Fibroblast of pulmonary artery (primary cell): ENCODE results near the gene MAN2C1.

Source experiments
- DNase-seq: peaks from one replicate; pipeline ENCODE4 v3.0.0-alpha.2; 2010; ENCODE audit warnings: low read depth
- H3K4me3 ChIP-seq: replicated peaks from 2 replicates; pipeline ENCODE4 v1.5.1; 2011; ENCODE audit warnings: low read depth, mild to moderate bottlenecking, control low read depth, low read length, moderate library complexity
- CTCF ChIP-seq: IDR thresholded peaks from 2 replicates; pipeline ENCODE4 v1.5.1; 2011; ENCODE audit warnings: mild to moderate bottlenecking, control low read depth, low read length, inconsistent platforms; ENCODE audit errors: missing control alignments

Gene MAN2C1

DNA sequence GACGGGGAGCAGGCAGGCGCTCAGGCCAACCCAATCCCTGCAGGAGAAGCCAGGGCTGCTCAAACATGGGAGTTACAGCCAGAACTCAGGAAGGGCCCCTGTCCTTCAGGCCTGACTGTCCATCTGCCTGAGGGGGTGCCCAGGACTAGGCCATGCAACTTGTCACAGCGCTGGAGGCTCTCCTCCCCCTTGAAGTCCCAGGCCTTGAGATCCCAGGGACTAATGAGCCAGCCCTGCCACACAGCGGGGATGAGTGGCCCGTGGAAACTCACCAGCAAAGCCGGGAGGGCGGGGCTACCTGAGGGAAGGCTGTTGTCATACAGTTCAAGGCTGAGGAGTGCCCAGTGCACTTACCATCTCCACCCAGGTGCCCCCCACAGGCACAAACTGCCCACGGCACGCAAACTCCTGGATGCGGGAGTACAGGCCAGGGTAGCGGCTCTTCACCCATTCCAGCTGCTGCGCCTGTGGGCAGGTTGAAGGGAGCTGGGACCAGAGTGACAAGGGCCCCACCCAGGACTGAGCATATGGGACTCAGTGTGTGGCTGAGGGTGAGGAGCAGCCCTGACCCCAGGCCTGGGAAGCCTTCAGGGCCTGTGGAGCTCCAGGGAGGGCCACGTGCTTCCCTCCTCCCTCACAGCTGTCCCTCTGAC, 6.3 kb downstream of the MAN2C1 start:
- TF ChIP-seq CTCF = no peak
- DNase-seq = no peak
- no peak overlapping the region for H3K4me3 ChIP-seq

DNA sequence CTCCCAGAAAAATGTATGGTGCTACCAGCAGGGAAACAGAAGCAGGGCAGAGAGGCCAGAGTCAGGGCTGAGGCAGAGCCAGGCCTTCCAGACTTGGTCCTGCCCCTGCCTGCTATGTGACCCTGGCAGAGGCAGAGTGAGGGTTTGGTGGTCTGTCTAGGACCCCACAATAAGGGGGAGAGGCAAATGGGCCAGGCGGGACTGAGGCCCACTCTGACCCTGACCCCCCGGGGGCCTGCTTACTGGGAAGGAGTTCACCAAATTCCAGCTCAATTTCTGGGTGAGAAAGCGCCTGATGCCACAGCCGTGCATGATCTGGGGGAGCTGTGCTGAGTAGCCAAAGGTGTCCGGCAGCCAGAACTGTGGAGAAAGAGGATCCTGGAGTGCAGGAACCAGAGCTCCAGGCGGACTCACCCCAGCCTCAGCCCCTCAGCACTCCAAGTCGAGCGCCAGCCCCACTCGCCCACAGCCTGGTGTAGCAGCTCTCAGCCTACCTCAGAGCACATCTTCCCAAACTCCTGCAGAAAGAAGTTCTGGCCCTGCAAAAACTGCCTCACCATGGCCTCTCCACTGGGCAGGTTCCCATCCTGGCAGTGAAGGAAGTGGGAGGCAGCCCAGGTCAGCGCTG, 6.9 kb downstream of the MAN2C1 start:
- DNase-seq = no peak
- H3K4me3 ChIP-seq = no peak overlapping the region
- no peak for TF ChIP-seq CTCF

GRCh38 chr15:75360856-75361255, 7.6 kb downstream of the MAN2C1 start:
- DNase-seq = no peak
- no peak for TF ChIP-seq CTCF
- no peak overlapping the region for H3K4me3 ChIP-seq

DNA sequence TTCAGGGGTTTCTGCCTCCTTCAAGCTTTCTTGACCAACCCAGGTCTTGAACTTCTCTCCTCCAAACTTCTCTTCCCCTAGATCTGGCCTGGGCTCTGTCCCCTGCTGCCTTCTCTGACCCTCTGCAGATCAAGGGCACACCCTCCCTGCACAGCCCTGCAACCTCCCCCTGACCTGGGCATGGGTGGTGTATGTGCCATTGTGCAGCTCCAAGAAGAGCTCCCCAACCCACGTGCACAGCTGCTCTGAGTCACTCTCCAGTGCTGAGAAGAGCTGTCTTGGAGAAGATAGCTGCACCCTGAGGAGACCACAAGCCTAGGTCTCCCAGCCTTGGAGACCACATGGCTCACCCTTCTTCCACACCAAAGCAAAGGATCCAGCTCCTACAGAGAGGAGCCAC, 8.0 kb downstream of the MAN2C1 start:
- H3K4me3 ChIP-seq = no peak overlapping the region
- no peak for TF ChIP-seq CTCF
- no peak for DNase-seq

GRCh38 chr15:75359537-75360250, 8.7 kb downstream of the MAN2C1 start:
- no peak for DNase-seq
- TF ChIP-seq CTCF = no peak
- H3K4me3 ChIP-seq = no peak overlapping the region

DNA sequence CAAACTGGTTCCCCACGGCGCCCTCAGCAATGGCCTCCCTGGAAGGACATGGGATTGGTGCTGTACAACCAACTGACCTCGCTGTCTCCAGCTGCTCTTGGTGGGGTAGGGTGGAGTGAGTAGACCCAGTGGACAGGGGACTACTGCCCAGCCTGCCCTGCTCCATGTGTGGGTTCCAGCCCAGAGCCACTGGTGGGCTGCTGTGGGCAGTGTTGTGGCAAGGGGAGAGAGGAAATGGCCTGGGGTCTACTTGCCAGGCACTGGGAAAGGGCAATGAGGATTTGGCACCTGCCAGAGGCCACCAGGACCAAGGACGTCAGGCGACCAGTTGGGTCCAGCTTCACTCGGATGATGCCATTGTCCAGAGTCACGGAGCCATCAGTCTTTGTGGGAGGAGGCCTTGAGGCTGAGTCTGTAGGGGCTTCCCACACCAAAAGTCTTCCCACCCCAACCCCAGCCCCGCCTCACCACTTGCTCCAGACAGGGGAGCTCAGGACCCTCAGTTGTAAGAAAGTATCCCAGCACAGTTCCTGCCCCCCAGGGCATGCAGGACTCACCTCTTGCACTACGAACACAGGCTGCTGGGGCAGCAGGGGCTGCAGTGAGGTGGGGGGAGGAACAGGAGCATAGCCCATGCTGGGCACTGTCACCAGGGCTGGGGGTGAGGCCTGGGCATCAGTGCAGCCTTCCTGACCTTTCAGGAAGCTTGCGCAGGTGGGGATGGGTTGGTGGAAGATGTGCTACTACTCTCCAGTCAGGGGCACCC, 9.5 kb downstream of the MAN2C1 start:
- DNase-seq = no peak
- no peak for TF ChIP-seq CTCF
- H3K4me3 ChIP-seq = no peak overlapping the region
